NB4 (cell line): Measurements from ENCODE around the gene GLYATL1B.
"Not testable (repeated sequence)": the region's sequence is repeated elsewhere in the genome, so short reads cannot be mapped to it uniquely, and the experiment has no call there.

Experiments
- CTCF ChIP-seq: IDR thresholded peaks from one replicate; pipeline ENCODE4 v1.5.1; 2012; ENCODE audit warnings: low read depth, low read length
- MAX ChIP-seq: IDR thresholded peaks from 2 replicates; pipeline ENCODE4 v1.6.1; 2011; ENCODE audit warnings: low read depth, low read length
- POLR2A ChIP-seq: IDR thresholded peaks from 2 replicates; pipeline ENCODE4 v1.6.1; 2011; ENCODE audit warnings: mild to moderate bottlenecking; ENCODE audit not compliant: insufficient read length; ENCODE audit errors: extremely low read depth

- not testable (repeated sequence) for TF ChIP-seq POLR2A
- TF ChIP-seq CTCF (peak; percentile 92), MAX (peak; percentile 25; the same call in 1 of the 2 replicates)
Observed at GRCh38 chr11:59058120-59059033, 27.7 kb upstream of the GLYATL1B start.
